Ovary (tissue), 9 donors: Measurements from ENCODE around the gene ZNF354C. TPM values are rescaled to one million over a fixed set of nuclear protein-coding genes. Genes with fewer than 3 reads are reported as not detected.

Experiments used
- DNase-seq, 5 donors: peaks; one replicate each; pipeline ENCODE4 v3.0.0-alpha.2; 2019 to 2020
- H3K27ac ChIP-seq, 2 donors: fragments of 200-600 bp; one replicate each; pipeline versions ENCODE4 v1.5.1 to v1.8.0; 2019 to 2022
- H3K27me3 ChIP-seq: fragments of 200-600 bp; one replicate; pipeline ENCODE4 v1.8.0; 2022
- H3K36me3 ChIP-seq: fragments of 200-600 bp; sonication (generic); one replicate; pipeline ENCODE4 v1.5.1; 2019
- H3K4me1 ChIP-seq: one replicate; pipeline ENCODE4 v1.8.1; 2013; ENCODE audit warnings: mild to moderate bottlenecking, moderate library complexity; ENCODE audit not compliant: insufficient read depth
- H3K4me3 ChIP-seq: fragments of 200-600 bp; sonication (generic); one replicate; pipeline ENCODE4 v1.5.1; 2017
- H3K9me3 ChIP-seq, 2 donors: fragments of 200-600 bp in 1 of 2; sonication (generic) in 1 of 2; one replicate each; pipeline versions ENCODE4 v1.5.1 to v1.8.1; 2013 to 2019; ENCODE audit warnings: mild to moderate bottlenecking in 1 of 2, moderate library complexity in 1 of 2
- EP300 ChIP-seq: sonication (generic); formaldehyde crosslinking; IDR thresholded peaks from one replicate; pipeline ENCODE4 v1.6.1; 2017; ENCODE audit warnings: antibody characterized with exemption
- POLR2A ChIP-seq: fragments of 450-650 bp; IDR thresholded peaks from one replicate; pipeline ENCODE4 v1.6.1; 2017; ENCODE audit warnings: antibody characterized with exemption, mild to moderate bottlenecking, moderate library complexity
- WGBS, 3 donors: extraction: QIAGEN DNeasy Blood & Tissue Kit in 1 of 3; methylation state at CpG; one replicate each; pipeline versions ENCODE4 v1.1.5 to v1.1.7; 2013 to 2017; 5-methylcytosine and 5-hydroxymethylcytosine counted together
- intact Hi-C, 4 donors: fragments of 100-400 bp; cut with DNase I; formaldehyde crosslinking; loops; one replicate each; pipeline versions ENCODE4 v1.11.0 to v1.15.1; 2022 to 2023
- polyA plus RNA-seq, 2 donors: library from polyadenylated mRNA; stranded (reverse); fragments of 200-250 nt in 1 of 2; fragments of 350-450 nt in 1 of 2; fragmentation: Illumina TruSeq in 1 of 2; extraction: RNeasy Lipid Tissue Mini Kit (QIAGEN cat#74804) in 1 of 2; gene quantifications; one replicate each; pipeline ENCODE4 v1.2.3, GENCODE V29; 2013 to 2014
- total RNA-seq, 7 donors: library from RNA; depleted of rRNA in 2 of 7; stranded (reverse); fragments of >200 nt in 2 of 7; fragmentation: NEBNext Ultra II Directional in 3 of 7; extraction: Animal tissue kit (Norgen Biotek cat#: 25700) in 3 of 7; gene quantifications; one replicate each; pipeline versions ENCODE4 v1.1.0 to v1.2.4, GENCODE V29; 2016 to 2023
- TF ChIP-seq, protein P1 (sequence below), 3 donors: fragments of 450-650 bp in 2 of 3; fragments of 200-600 bp in 1 of 3; IDR thresholded peaks; one replicate each; pipeline versions ENCODE4 v1.5.1 to v1.8.0; 2016 to 2022; ENCODE audit warnings: antibody characterized with exemption in 3 of 3, mild to moderate bottlenecking in 1 of 3
- donor health status: DM: no; HTN: no; CAD: no; lungs with moderate emphysema.
- donor health status: DM: no; HTN: no; CAD: no.
- donor health status: Bipolar disorder and iron deficiency.
- donor health status: DM: yes; HTN: yes; CAD: no.
- donor health status: DM: no; HTN: no; CAD: no.
- donor health status: DM: yes; HTN: yes; CAD: no.

The ZNF354C gene
- total and polyA plus RNA-seq, 9 donors: 4.1 to 11.8 (median 9.4) TPM

DNA sequence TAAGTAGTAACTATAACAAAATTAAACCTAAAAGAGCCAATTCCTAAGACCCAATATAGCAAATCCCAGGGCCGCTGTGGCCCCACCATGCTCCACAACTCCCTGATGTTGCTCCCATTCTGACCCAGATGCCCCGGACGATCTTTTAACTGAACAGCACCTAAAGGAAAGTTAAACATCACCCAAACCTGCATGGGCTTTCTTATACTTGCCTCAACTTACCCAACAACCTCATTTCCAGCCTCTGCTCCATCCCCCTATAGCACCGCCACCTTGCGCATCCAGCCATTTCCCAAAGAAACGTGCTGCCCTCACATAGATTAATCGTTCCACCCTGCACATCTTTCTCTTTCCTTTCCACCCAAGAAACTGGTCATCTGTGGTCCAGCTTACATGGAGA lies 54.6 kb downstream of the ZNF354C start:
- no peaks in the 10 kb centered on the region for H3K36me3 ChIP-seq
- intact Hi-C loops: no loop called here
- WGBS, 3 donors: 95 to 96% (median 96%) methylated on average over 7 of the region's 7 CpGs

DNA sequence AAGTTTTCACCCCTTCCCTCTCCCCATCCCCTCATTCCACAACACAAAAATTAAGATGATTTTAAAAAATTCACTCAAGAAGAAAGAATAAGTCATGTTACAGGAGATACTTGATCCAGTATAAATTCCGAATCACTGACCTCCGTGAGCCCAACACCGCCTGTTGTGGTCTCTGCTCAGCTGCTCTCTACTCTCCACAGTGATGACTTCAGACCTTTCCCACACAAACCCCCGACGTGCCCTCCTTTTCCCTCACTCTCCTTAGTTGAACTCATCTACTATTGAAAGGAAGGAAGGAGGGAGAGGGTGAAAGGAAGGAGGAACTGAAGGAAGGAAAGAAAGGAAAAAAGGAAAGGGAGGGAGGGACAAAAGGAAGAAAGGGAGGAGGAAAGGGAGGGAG lies 55.1 kb downstream of the ZNF354C start:
- TF ChIP-seq, protein P1, sequence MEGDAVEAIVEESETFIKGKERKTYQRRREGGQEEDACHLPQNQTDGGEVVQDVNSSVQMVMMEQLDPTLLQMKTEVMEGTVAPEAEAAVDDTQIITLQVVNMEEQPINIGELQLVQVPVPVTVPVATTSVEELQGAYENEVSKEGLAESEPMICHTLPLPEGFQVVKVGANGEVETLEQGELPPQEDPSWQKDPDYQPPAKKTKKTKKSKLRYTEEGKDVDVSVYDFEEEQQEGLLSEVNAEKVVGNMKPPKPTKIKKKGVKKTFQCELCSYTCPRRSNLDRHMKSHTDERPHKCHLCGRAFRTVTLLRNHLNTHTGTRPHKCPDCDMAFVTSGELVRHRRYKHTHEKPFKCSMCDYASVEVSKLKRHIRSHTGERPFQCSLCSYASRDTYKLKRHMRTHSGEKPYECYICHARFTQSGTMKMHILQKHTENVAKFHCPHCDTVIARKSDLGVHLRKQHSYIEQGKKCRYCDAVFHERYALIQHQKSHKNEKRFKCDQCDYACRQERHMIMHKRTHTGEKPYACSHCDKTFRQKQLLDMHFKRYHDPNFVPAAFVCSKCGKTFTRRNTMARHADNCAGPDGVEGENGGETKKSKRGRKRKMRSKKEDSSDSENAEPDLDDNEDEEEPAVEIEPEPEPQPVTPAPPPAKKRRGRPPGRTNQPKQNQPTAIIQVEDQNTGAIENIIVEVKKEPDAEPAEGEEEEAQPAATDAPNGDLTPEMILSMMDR (IDR thresholded peaks at IDR 0.05): no peak
- TF ChIP-seq EP300 (no peak), POLR2A (no peak)
- no peaks in the 10 kb centered on the region for H3K27me3 ChIP-seq
- intact Hi-C loops: no loop called here
- peaks cover 0 to 22% of the 10 kb centered on the region in 2 donors for H3K9me3 ChIP-seq
- H3K36me3 ChIP-seq: no peaks in the 10 kb centered on the region
- no peaks in the 10 kb centered on the region for H3K4me1 ChIP-seq
- H3K27ac ChIP-seq: no peak overlapping the region
- 88 to 89% (median 88%) methylated on average over 5 of the region's 5 CpGs for WGBS, 3 donors
- no peak overlapping the region for H3K4me3 ChIP-seq
- DNase-seq: no peak

More for the DNA sequence above, 54.6 kb downstream of the ZNF354C start:
- Histone ChIP-seq H3K9me3 (peaks cover 0 to 22% of the 10 kb centered on the region in 2 donors), H3K27me3 (no peaks in the 10 kb centered on the region), H3K27ac (no peak overlapping the region), H3K4me3 (no peak overlapping the region), H3K4me1 (no peaks in the 10 kb centered on the region)
- TF ChIP-seq EP300 (no peak), POLR2A (no peak)
- TF ChIP-seq, protein P1 (IDR thresholded peaks at IDR 0.05): no peak
- DNase-seq: peak in 1 of 5 donors; percentile 1

GRCh38 chr5:179115845-179116524 lies 55.8 kb downstream of the ZNF354C start:
- no peak overlapping the region for H3K27ac ChIP-seq
- no peaks in the 10 kb centered on the region for H3K36me3 ChIP-seq
- 95 to 96% (median 95%) methylated on average over 9 of the region's 9 CpGs for WGBS, 3 donors
- no peaks in the 10 kb centered on the region for H3K27me3 ChIP-seq
- H3K4me1 ChIP-seq: no peaks in the 10 kb centered on the region
- intact Hi-C loops: no loop called here
- DNase-seq: peak in 1 of 5 donors; percentile 4
- TF ChIP-seq EP300 (no peak), POLR2A (no peak)
- TF ChIP-seq, protein P1 (IDR thresholded peaks at IDR 0.05): no peak
- H3K9me3 ChIP-seq: peaks cover 0 to 22% of the 10 kb centered on the region in 2 donors
- H3K4me3 ChIP-seq: no peak overlapping the region

GRCh38 chr5:179118338-179118737 lies 58.2 kb downstream of the ZNF354C start:
- TF ChIP-seq EP300: no peak
- TF ChIP-seq, protein P1 (IDR thresholded peaks at IDR 0.05): no peak
- TF ChIP-seq POLR2A: no peak
- H3K9me3 ChIP-seq: peaks cover 0 to 12% of the 10 kb centered on the region in 2 donors
- H3K4me1 ChIP-seq: no peaks in the 10 kb centered on the region
- intact Hi-C loops: no loop called here
- H3K4me3 ChIP-seq: no peak overlapping the region
- no peak for DNase-seq
- 90 to 97% (median 93%) methylated on average over 4 of the region's 4 CpGs for WGBS, 3 donors
- no peaks in the 10 kb centered on the region for H3K27me3 ChIP-seq
- no peaks in the 10 kb centered on the region for H3K36me3 ChIP-seq
- no peak overlapping the region for H3K27ac ChIP-seq
